Activated CD4-positive, alpha-beta T cell treated with anti-CD3 and anti-CD28 coated beads, Interleukin-2, amount 10 ng/mL, durations not matched to agents 7 days and 5 days (primary cell): Measurements from ENCODE around the gene FTSJ1. TPM values are rescaled to one million over a fixed set of nuclear protein-coding genes. Genes with fewer than 3 reads are reported as not detected.
"Not testable (repeated sequence)": the region's sequence is repeated elsewhere in the genome, so short reads cannot be mapped to it uniquely, and the experiment has no call there.

ENCODE experiments used
- CTCF ChIA-PET: fragments of 350-600 bp; sonication (Branson Sonifier 250); formaldehyde crosslinking; loops from one replicate; lab custom pipeline; 2021; ENCODE audit warnings: antibody characterized with exemption; lab: Charles Lee
- POLR2A ChIA-PET: fragments of 350-600 bp; sonication (Branson Sonifier 250); formaldehyde crosslinking; loops from one replicate; lab custom pipeline; 2021; ENCODE audit warnings: antibody characterized with exemption; lab: Charles Lee
- DNase-seq: peaks from one replicate; pipeline ENCODE4 v3.0.0-alpha.2; 2020
- H3K27ac Mint-ChIP-seq: one replicate; pipeline ENCODE4 v1.8.0; 2021; ENCODE audit warnings: mild to moderate bottlenecking, moderate library complexity, mixed read lengths
- H3K27me3 Mint-ChIP-seq: one replicate; pipeline ENCODE4 v1.8.0; 2021; ENCODE audit warnings: mixed read lengths
- H3K36me3 Mint-ChIP-seq: one replicate; pipeline ENCODE4 v1.8.0; 2021; ENCODE audit warnings: low read depth, mixed read lengths
- H3K4me1 Mint-ChIP-seq: one replicate; pipeline ENCODE4 v1.8.0; 2021; ENCODE audit warnings: mixed read lengths
- H3K4me3 Mint-ChIP-seq: one replicate; pipeline ENCODE4 v1.8.0; 2021; ENCODE audit warnings: mild to moderate bottlenecking, moderate library complexity, mixed read lengths
- H3K9me3 Mint-ChIP-seq: one replicate; pipeline ENCODE4 v1.8.0; 2021; ENCODE audit warnings: mixed read lengths
- total RNA-seq, 2 experiments: library from RNA; stranded (reverse); gene quantifications; one replicate each; pipeline ENCODE4 v1.2.3, GENCODE V29; 2021

FTSJ1 gene, protein sequence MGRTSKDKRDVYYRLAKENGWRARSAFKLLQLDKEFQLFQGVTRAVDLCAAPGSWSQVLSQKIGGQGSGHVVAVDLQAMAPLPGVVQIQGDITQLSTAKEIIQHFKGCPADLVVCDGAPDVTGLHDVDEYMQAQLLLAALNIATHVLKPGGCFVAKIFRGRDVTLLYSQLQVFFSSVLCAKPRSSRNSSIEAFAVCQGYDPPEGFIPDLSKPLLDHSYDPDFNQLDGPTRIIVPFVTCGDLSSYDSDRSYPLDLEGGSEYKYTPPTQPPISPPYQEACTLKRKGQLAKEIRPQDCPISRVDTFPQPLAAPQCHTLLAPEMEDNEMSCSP
- 10 to 100 TPM; 59.5 to 60.2 TPM for total RNA-seq

GRCh38 chrX:48475774-48476577, at the start of gene FTSJ1:
Gene FTSJ1, plus strand, starts transcription at chrX:48476199. Its CDS starts 1,849 bp downstream, at chrX:48478048.
- peak within 1 kb of the TSS; percentile 93 for H3K4me3 Mint-ChIP-seq
- no peaks in the 10 kb centered on the region for H3K9me3 Mint-ChIP-seq
- peak within 1 kb of the TSS; percentile 96 for H3K27ac Mint-ChIP-seq
- peak; percentile 92 for DNase-seq
- peaks cover 21% of the 10 kb centered on the region for H3K36me3 Mint-ChIP-seq
- peaks cover 39% of the 10 kb centered on the region for H3K4me1 Mint-ChIP-seq
- no peaks in the 10 kb centered on the region for H3K27me3 Mint-ChIP-seq
- POLR2A ChIA-PET, result interaction anchor here (0.5 to 1.2 kb wide), 2 partner anchors 11 to 54 kb away, joined by 3 to 4 read pairs; no protein-coding TSS in a partner anchor
- CTCF ChIA-PET, result no interaction called here

DNA sequence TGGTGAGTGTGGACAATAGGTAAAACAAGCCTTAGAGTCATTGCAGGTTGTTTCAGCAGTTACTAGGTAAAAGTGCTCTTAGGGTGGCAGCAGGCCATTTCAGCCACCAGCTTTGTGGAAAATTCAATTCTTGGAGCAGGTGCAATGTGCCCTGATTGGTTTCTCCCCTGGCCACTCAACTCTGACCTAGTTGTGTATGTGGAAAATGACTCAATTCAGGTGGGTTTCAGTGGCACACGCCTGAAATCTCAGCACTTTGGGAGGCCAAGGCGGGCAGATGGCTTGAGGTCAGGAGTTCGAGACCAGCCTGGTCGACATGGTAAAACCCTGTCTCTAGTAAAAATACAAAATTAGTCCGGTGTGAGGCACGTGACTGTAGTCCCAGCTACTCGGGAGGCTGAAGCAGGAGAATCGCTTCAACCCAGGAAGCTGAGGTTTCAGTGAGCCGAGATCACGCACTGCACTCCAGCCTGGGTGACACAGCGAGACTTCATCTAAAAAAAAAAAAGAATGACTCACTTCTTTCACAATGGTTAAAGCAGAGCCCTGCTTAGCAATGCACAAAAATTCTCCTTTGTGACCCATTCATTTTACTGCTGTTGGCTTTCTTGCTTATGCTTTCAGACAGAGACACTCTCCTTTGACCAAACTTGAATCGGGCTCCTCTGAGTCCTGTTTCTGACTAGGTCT, 48.8 kb upstream of the FTSJ1 start:
- H3K27me3 Mint-ChIP-seq, H3K4me1 Mint-ChIP-seq, POLR2A ChIA-PET, H3K9me3 Mint-ChIP-seq, H3K36me3 Mint-ChIP-seq, H3K4me3 Mint-ChIP-seq, H3K27ac Mint-ChIP-seq, DNase-seq: not testable (repeated sequence)
- CTCF ChIA-PET, result interaction anchor here (0.6 kb wide), 1 partner anchor 1457 kb away, joined by 3 read pairs; no protein-coding TSS in a partner anchor

GRCh38 chrX:48429606-48430005, 46.4 kb upstream of the FTSJ1 start:
- H3K4me3 Mint-ChIP-seq, H3K36me3 Mint-ChIP-seq, POLR2A ChIA-PET, H3K27me3 Mint-ChIP-seq, DNase-seq, H3K27ac Mint-ChIP-seq, H3K9me3 Mint-ChIP-seq, CTCF ChIA-PET, H3K4me1 Mint-ChIP-seq: not testable (repeated sequence)

GRCh38 chrX:48430166-48430565, 45.8 kb upstream of the FTSJ1 start:
- H3K4me3 Mint-ChIP-seq, H3K27me3 Mint-ChIP-seq, DNase-seq, H3K27ac Mint-ChIP-seq, POLR2A ChIA-PET, H3K9me3 Mint-ChIP-seq, H3K4me1 Mint-ChIP-seq, H3K36me3 Mint-ChIP-seq: not testable (repeated sequence)
- CTCF ChIA-PET, result interaction anchor here (0.6 kb wide), 1 partner anchor 1868 kb away, joined by 4 read pairs; no protein-coding TSS in a partner anchor

- H3K36me3 Mint-ChIP-seq, H3K4me3 Mint-ChIP-seq, CTCF ChIA-PET: not testable (repeated sequence)
These were observed 42.3 kb upstream of the FTSJ1 start for GRCh38 chrX:48433713-48434112.

DNA sequence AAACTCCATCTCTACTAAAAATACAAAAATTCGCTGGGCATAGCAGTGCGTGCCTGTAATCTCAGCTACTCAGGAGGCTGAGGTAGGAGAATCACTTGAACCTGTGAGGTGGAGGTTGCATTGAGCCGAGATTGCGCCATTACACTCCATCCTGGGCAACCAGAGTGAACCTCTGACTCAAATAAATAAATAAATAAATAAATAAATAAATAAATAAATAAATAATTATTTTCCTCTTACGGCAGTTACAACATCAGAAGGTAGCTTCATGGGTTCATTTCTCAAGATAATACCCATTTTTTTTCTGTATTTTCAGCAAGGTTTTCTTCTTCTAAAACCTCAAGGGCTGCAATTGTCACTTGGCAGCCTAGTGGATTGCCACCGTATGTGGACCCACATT, 28.8 kb upstream of the FTSJ1 start:
- H3K36me3 Mint-ChIP-seq, H3K27me3 Mint-ChIP-seq, H3K4me1 Mint-ChIP-seq, POLR2A ChIA-PET, H3K27ac Mint-ChIP-seq, H3K4me3 Mint-ChIP-seq, CTCF ChIA-PET, DNase-seq, H3K9me3 Mint-ChIP-seq: not testable (repeated sequence)

More at GRCh38 chrX:48433713-48434112, 42.3 kb upstream of the FTSJ1 start:
- H3K27ac Mint-ChIP-seq, H3K4me1 Mint-ChIP-seq, POLR2A ChIA-PET, H3K9me3 Mint-ChIP-seq, H3K27me3 Mint-ChIP-seq: not testable (repeated sequence)
- peak; percentile 9 for DNase-seq

GRCh38 chrX:48450076-48450475, 25.9 kb upstream of the FTSJ1 start:
- H3K36me3 Mint-ChIP-seq, result no peaks in the 10 kb centered on the region
- POLR2A ChIA-PET, result no interaction called here
- no peak overlapping the region for H3K27ac Mint-ChIP-seq
- no peak overlapping the region for H3K4me3 Mint-ChIP-seq
- H3K27me3 Mint-ChIP-seq, result peaks cover 2% of the 10 kb centered on the region
- H3K9me3 Mint-ChIP-seq, result no peaks in the 10 kb centered on the region
- H3K4me1 Mint-ChIP-seq, result no peaks in the 10 kb centered on the region
- DNase-seq, result no peak
- CTCF ChIA-PET, result interaction anchor here (0.6 kb wide), 1 partner anchor 219 kb away, joined by 4 read pairs; no protein-coding TSS in a partner anchor

DNA sequence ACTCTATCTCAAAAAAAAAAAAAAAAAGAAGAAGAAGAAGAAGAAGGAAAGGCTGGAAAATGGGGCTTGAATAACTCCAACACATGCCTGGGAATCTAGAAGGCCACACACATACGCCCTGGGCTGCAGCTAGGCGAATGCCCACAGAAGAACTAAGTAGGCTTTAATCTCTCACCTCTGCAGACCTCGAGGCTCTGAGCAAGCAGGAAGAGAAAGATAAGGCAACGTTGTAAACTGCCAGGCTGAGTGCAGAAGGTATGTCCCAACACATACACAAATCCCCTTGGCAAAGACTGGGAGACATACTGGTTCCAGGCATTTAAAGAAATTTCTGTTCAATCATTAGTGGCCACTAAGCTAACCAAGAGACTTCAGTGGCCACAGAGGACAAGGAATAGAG, 24.3 kb upstream of the FTSJ1 start:
- ChIA-PET POLR2A (no interaction called here), CTCF (interaction anchor here (0.9 kb wide), 1 partner anchor 9 kb away, joined by 3 read pairs; no protein-coding TSS in a partner anchor)
- Mint-ChIP-seq H3K9me3 (no peaks in the 10 kb centered on the region), H3K4me3 (no peak overlapping the region), H3K27me3 (no peaks in the 10 kb centered on the region), H3K27ac (no peak overlapping the region), H3K4me1 (no peaks in the 10 kb centered on the region), H3K36me3 (no peaks in the 10 kb centered on the region)
- no peak for DNase-seq

- Mint-ChIP-seq H3K4me3 (no peak overlapping the region), H3K27ac (no peak overlapping the region), H3K27me3 (no peaks in the 10 kb centered on the region), H3K36me3 (peaks cover 16% of the 10 kb centered on the region), H3K4me1 (peaks cover 3% of the 10 kb centered on the region), H3K9me3 (no peaks in the 10 kb centered on the region)
- ChIA-PET CTCF (interaction anchor here (1.1 kb wide), 1 partner anchor 12 kb away, joined by 3 read pairs; no protein-coding TSS in a partner anchor), POLR2A (no interaction called here)
- DNase-seq, result no peak
These were observed 19.2 kb upstream of the FTSJ1 start for GRCh38 chrX:48456628-48457331.

- H3K9me3 Mint-ChIP-seq, result no peaks in the 10 kb centered on the region
These were observed 17.3 kb upstream of the FTSJ1 start for GRCh38 chrX:48458711-48459110.

GRCh38 chrX:48459483-48459882, 16.5 kb upstream of the FTSJ1 start:
- Mint-ChIP-seq H3K9me3 (no peaks in the 10 kb centered on the region), H3K27me3 (no peaks in the 10 kb centered on the region), H3K4me1 (peaks cover 15% of the 10 kb centered on the region), H3K27ac (no peak overlapping the region), H3K4me3 (no peak overlapping the region), H3K36me3 (peaks cover 29% of the 10 kb centered on the region)
- no peak for DNase-seq
- POLR2A ChIA-PET, result interaction anchor here (0.6 kb wide), 1 partner anchor 69 kb away, joined by 3 read pairs; no protein-coding TSS in a partner anchor
- CTCF ChIA-PET, result interaction anchor here (0.8 kb wide), 1 partner anchor 9 kb away, joined by 3 read pairs; no protein-coding TSS in a partner anchor

More at GRCh38 chrX:48458711-48459110, 17.3 kb upstream of the FTSJ1 start:
- no peak for DNase-seq
- Mint-ChIP-seq H3K4me1 (peaks cover 9% of the 10 kb centered on the region), H3K27ac (no peak overlapping the region), H3K36me3 (peaks cover 23% of the 10 kb centered on the region), H3K4me3 (no peak overlapping the region), H3K27me3 (no peaks in the 10 kb centered on the region)
- CTCF ChIA-PET, result no interaction called here
- POLR2A ChIA-PET, result no interaction called here

GRCh38 chrX:48460031-48460430, 16.0 kb upstream of the FTSJ1 start:
- no peak for DNase-seq
- Mint-ChIP-seq H3K27ac (no peak overlapping the region), H3K36me3 (peaks cover 32% of the 10 kb centered on the region), H3K27me3 (no peaks in the 10 kb centered on the region), H3K4me1 (peaks cover 17% of the 10 kb centered on the region), H3K4me3 (no peak overlapping the region), H3K9me3 (no peaks in the 10 kb centered on the region)
- ChIA-PET CTCF (interaction anchor here (0.8 kb wide), 1 partner anchor 9 kb away, joined by 3 read pairs; no protein-coding TSS in a partner anchor), POLR2A (interaction anchor here (0.6 kb wide), 1 partner anchor 69 kb away, joined by 3 read pairs; no protein-coding TSS in a partner anchor)
